H1 (cell line): ENCODE measurements around the gene METTL22. TPM values are rescaled to one million over a fixed set of nuclear protein-coding genes. Genes with fewer than 3 reads are reported as not detected.
A peak's percentile ranks its signal among the peaks of the same experiment; 100 is the strongest.

Experiments
- CTCF ChIA-PET: fragments of 300-600 bp; sonication (Branson Sonifier 250); formaldehyde crosslinking; loops from one replicate; lab custom pipeline; 2021; ENCODE audit not compliant: partially characterized antibody; lab: Charles Lee
- POLR2A ChIA-PET: fragments of 300-600 bp; sonication (Branson Sonifier 250); formaldehyde crosslinking; loops from one replicate; lab custom pipeline; 2021; ENCODE audit warnings: inconsistent platforms; ENCODE audit not compliant: partially characterized antibody; lab: Charles Lee
- DNase-seq, 2 experiments: peaks; one replicate each; pipeline versions ENCODE4 v3.0.0 to v3.0.0-alpha.2; 2010 to 2022; ENCODE audit warnings: low spot score in 2 of 2, low read depth in 1 of 2, mixed read lengths in 1 of 2
- FAIRE-seq: peaks from 2 replicates; lab custom pipeline; 2011; peaks lifted over from hg19 to GRCh38; lab: Jason Lieb, UNC
- H2AFZ ChIP-seq: 2 replicates; pipeline ENCODE4 v1.8.1; 2012; ENCODE audit warnings: low read length, inconsistent platforms
- H2AK5ac ChIP-seq: 2 replicates; pipeline ENCODE4 v1.6.1; 2013; ENCODE audit warnings: low read depth, low read length
- H2BK120ac ChIP-seq: replicated peaks from 2 replicates; pipeline ENCODE3; 2013; ENCODE audit warnings: low read depth, low read length, inconsistent platforms
- H2BK12ac ChIP-seq: 2 replicates; pipeline ENCODE4 v1.6.1; 2013; ENCODE audit warnings: low read depth, low read length
- H2BK15ac ChIP-seq: 2 replicates; pipeline ENCODE4 v1.6.1; 2013; ENCODE audit warnings: low read length
- H2BK20ac ChIP-seq: 2 replicates; pipeline ENCODE4 v1.6.1; 2013; ENCODE audit warnings: low read length
- H2BK5ac ChIP-seq: 2 replicates; pipeline ENCODE4 v1.6.1; 2013; ENCODE audit warnings: low read depth, low read length
- H3K14ac ChIP-seq: 2 replicates; pipeline ENCODE4 v1.6.1; 2013; ENCODE audit warnings: inconsistent platforms; ENCODE audit not compliant: insufficient read length
- H3K18ac ChIP-seq: 2 replicates; pipeline ENCODE4 v1.6.1; 2013; ENCODE audit warnings: low read length; ENCODE audit errors: extremely low read depth
- H3K23ac ChIP-seq: 2 replicates; pipeline ENCODE4 v1.6.1; 2013; ENCODE audit warnings: inconsistent platforms; ENCODE audit not compliant: insufficient read length
- H3K23me2 ChIP-seq: 2 replicates; pipeline ENCODE4 v1.6.1; 2013; ENCODE audit warnings: low read depth, low read length
- H3K27ac ChIP-seq: 2 replicates; pipeline ENCODE4 v1.6.1; 2011; ENCODE audit warnings: low read depth, low read length, inconsistent platforms
- H3K27me3 ChIP-seq, 4 experiments: replicated peaks in 1 of 4; 1 replicate in 1 of 4; 2 replicates in 3 of 4; pipeline versions ENCODE4 v1.6.1 to v1.8.1; 2011 to 2013; ENCODE audit warnings: low read length in 3 of 4, mild to moderate bottlenecking in 3 of 4, inconsistent platforms in 2 of 4, mixed read lengths in 2 of 4, moderate library complexity in 1 of 4; ENCODE audit not compliant: control insufficient read depth in 3 of 4, insufficient read depth in 3 of 4; ENCODE audit errors: extremely low read depth in 1 of 4
- H3K36me3 ChIP-seq, 4 experiments: 2 replicates each; pipeline versions ENCODE4 v1.6.1 to v1.8.1; 2011 to 2013; ENCODE audit warnings: mild to moderate bottlenecking in 4 of 4, low read length in 3 of 4, moderate library complexity in 2 of 4, control low read depth in 1 of 4, inconsistent platforms in 1 of 4; ENCODE audit not compliant: insufficient read depth in 4 of 4, control insufficient read depth in 2 of 4
- H3K4ac ChIP-seq: replicated peaks from 2 replicates; pipeline ENCODE3; 2013; ENCODE audit warnings: low read length, low read depth, mixed read lengths, inconsistent platforms; ENCODE audit not compliant: insufficient read length
- H3K4me1 ChIP-seq, 4 experiments: replicated peaks in 1 of 4; 1 replicate in 1 of 4; 2 replicates in 3 of 4; pipeline versions ENCODE4 v1.6.1 to v1.8.1; 2011 to 2013; ENCODE audit warnings: low read length in 3 of 4, inconsistent platforms in 2 of 4, mixed read lengths in 1 of 4; ENCODE audit not compliant: insufficient read depth in 4 of 4, control insufficient read depth in 3 of 4
- H3K4me2 ChIP-seq, 2 experiments: 2 replicates each; pipeline versions ENCODE4 v1.6.1 to v1.8.1; 2011 to 2013; ENCODE audit warnings: low read depth in 2 of 2, low read length in 2 of 2, control low read depth in 1 of 2, inconsistent platforms in 1 of 2, mild to moderate bottlenecking in 1 of 2; ENCODE audit not compliant: insufficient read depth in 1 of 2
- H3K4me3 ChIP-seq, 4 experiments: fragments of 200-600, 300-600 bp in 1 of 4; sonication (generic), shearing (Covaris generic), sonication (Bioruptor Twin) in 1 of 4; 2 replicates each; pipeline versions ENCODE4 v1.5.1 to v1.8.1; 2011 to 2016; ENCODE audit warnings: low read length in 4 of 4, low read depth in 3 of 4, control low read depth in 2 of 4, inconsistent platforms in 2 of 4, mild to moderate bottlenecking in 2 of 4, mixed read lengths in 1 of 4, moderate library complexity in 1 of 4; ENCODE audit not compliant: insufficient read depth in 2 of 4; ENCODE audit errors: extremely low read depth in 1 of 4
- H3K56ac ChIP-seq: replicated peaks from 2 replicates; pipeline ENCODE3; 2013; ENCODE audit warnings: low read depth, mild to moderate bottlenecking, mixed read lengths, low read length, inconsistent platforms; ENCODE audit not compliant: insufficient read length
- H3K79me1 ChIP-seq: 2 replicates; pipeline ENCODE4 v1.6.1; 2013; ENCODE audit warnings: low read depth, low read length, control low read depth
- H3K79me2 ChIP-seq, 2 experiments: 2 replicates each; pipeline versions ENCODE4 v1.6.1 to v1.8.1; 2012 to 2013; ENCODE audit warnings: low read length in 2 of 2, mild to moderate bottlenecking in 2 of 2, inconsistent platforms in 1 of 2; ENCODE audit not compliant: insufficient read depth in 2 of 2, control insufficient read depth in 1 of 2
- H3K9ac ChIP-seq, 4 experiments: replicated peaks in 1 of 4; 1 replicate in 1 of 4; 2 replicates in 3 of 4; pipeline versions ENCODE4 v1.6.1 to v1.8.1; 2011 to 2013; ENCODE audit warnings: low read depth in 3 of 4, low read length in 3 of 4, control low read depth in 2 of 4, mild to moderate bottlenecking in 2 of 4, moderate library complexity in 2 of 4, inconsistent platforms in 1 of 4; ENCODE audit errors: extremely low read depth in 1 of 4
- H3K9me3 ChIP-seq, 2 experiments: 2 replicates each; pipeline versions ENCODE4 v1.6.1 to v1.8.1; 2012 to 2013; ENCODE audit warnings: mild to moderate bottlenecking in 2 of 2, moderate library complexity in 2 of 2, control low read depth in 1 of 2, inconsistent platforms in 1 of 2, low read depth in 1 of 2, low read length in 1 of 2, mixed read lengths in 1 of 2; ENCODE audit not compliant: insufficient read depth in 2 of 2
- H4K20me1 ChIP-seq, 2 experiments: replicated peaks in 1 of 2; 2 replicates each; pipeline versions ENCODE3 to v1.8.1; 2011 to 2013; ENCODE audit warnings: inconsistent platforms in 2 of 2, low read length in 2 of 2, mild to moderate bottlenecking in 1 of 2; ENCODE audit not compliant: insufficient read depth in 2 of 2, control insufficient read depth in 1 of 2
- H4K5ac ChIP-seq: 2 replicates; pipeline ENCODE4 v1.6.1; 2013; ENCODE audit warnings: low read length, low read depth, mixed read lengths, inconsistent platforms; ENCODE audit not compliant: insufficient read length
- H4K8ac ChIP-seq: 2 replicates; pipeline ENCODE4 v1.8.0; 2013; ENCODE audit warnings: mild to moderate bottlenecking, moderate library complexity, low read length, inconsistent platforms; ENCODE audit not compliant: insufficient read depth; ENCODE audit errors: extremely low read depth
- H4K91ac ChIP-seq: replicated peaks from 2 replicates; pipeline ENCODE3; 2013; ENCODE audit warnings: low read length, mixed read lengths, inconsistent platforms; ENCODE audit not compliant: insufficient read length
- CBX5 ChIP-seq: fragments of 300-800, 300-1000 bp; sonication (generic); IDR thresholded peaks from 2 replicates; pipeline ENCODE4 v1.7.1; 2016; ENCODE audit warnings: antibody characterized with exemption, low read length, low read depth
- GABPA ChIP-seq: IDR thresholded peaks from 2 replicates; pipeline ENCODE4 v1.6.1; 2011; ENCODE audit warnings: mild to moderate bottlenecking, low read length, moderate library complexity, borderline replicate concordance; ENCODE audit not compliant: insufficient read depth
- KDM4A ChIP-seq: IDR thresholded peaks from one replicate; pipeline ENCODE4 v1.7.1; 2012; ENCODE audit warnings: low read depth, mild to moderate bottlenecking, moderate library complexity, low read length, inconsistent platforms; ENCODE audit not compliant: severe bottlenecking
- PHF8 ChIP-seq: fragments of 200-600 bp; sonication (generic); conservative IDR thresholded peaks from 2 replicates; pipeline ENCODE4 v1.7.1; 2012; ENCODE audit warnings: low read depth, mild to moderate bottlenecking, inconsistent platforms, low read length, moderate library complexity
- WGBS, 2 experiments: shearing (Covaris generic) in 1 of 2; methylation state at CpG; one replicate each; pipeline versions ENCODE4 v1.1.6 to v1.1.7; 2013 to 2015; ENCODE audit warnings: low lambda C conversion rate in 2 of 2, mixed read lengths in 2 of 2, inconsistent platforms in 1 of 2, low coverage in 1 of 2, missing lambda C conversion rate in 1 of 2; ENCODE audit not compliant: insufficient replicate concordance in 2 of 2, insufficient coverage in 1 of 2, insufficient read length in 1 of 2; ENCODE audit errors: extremely low coverage in 1 of 2, missing lambda C conversion rate in 1 of 2; 5-methylcytosine and 5-hydroxymethylcytosine counted together
- polyA plus RNA-seq, 7 experiments: library from polyadenylated mRNA; depleted of rRNA in 3 of 7; stranded (reverse) in 5 of 7; unstranded in 2 of 7; fragments of >200 nt in 5 of 7; fragments of 200-250 nt in 2 of 7; gene quantifications; 1 replicate in 5 of 7; 2 replicates in 1 of 7; 4 replicates in 1 of 7; pipeline versions ENCODE4 v1.2.1 to v1.2.3, GENCODE V29; 2011 to 2013; ENCODE audit warnings: missing spikeins in 2 of 7, mixed read lengths in 2 of 7
- total RNA-seq: library from RNA; stranded (reverse); fragmentation: NEBNext Ultra II Directional; extraction: Animal tissue kit (Norgen Biotek cat#: 25700); gene quantifications from 2 replicates; pipeline ENCODE4 v1.2.1, GENCODE V29; 2021

METTL22 gene
- total and polyA plus RNA-seq, 2 of the 8 experiments (the other 6 are each of a cell fraction or from before 2014, with no cell fraction given): 56.7 to 85.2 TPM

DNA sequence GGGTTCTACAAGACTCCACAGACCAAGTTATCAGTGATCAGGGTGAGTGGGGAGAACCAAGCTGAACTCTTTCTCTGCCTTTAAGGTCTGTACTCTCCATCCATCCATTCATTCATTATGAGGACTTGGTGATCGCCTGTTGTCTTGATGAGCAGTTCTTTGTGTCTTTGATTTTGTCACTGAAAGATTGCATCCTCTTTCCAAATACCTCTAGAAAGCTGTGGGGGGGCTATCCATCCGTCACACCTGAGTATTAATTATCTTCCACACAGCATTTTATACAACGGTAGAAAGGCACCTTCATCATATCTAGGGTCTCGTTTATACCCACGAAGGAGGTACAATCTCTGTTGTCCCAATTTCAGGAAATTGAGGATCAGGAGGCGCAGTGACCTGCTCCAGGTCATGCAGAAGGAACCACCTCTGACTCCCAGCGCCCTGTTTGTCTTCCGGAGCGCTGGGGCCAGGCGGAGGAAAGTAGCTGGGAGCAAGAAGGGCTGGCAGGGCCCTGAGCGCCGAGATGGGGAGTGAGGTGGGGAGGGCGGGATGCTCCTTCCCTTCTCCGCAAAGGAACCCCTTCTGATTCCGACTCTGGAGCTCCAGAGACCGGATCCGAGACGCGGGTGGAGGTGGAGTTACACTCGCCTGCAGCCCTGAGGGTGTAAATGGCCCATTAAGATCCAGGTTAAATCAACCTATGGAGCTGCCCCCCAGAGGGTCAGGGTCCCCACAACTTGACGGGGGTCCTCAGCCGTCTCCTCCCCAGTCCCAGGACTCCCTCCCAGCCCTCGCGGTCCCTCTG lies 52.3 kb downstream of the METTL22 start:
- Histone ChIP-seq H3K18ac (no peak overlapping the region), H3K27ac (no peak overlapping the region), H2BK12ac (no peak overlapping the region), H3K79me2 (no peaks in the 10 kb centered on the region), H4K91ac (no peak overlapping the region), H2BK20ac (no peak overlapping the region), H2BK120ac (no peak overlapping the region), H3K36me3 (no peaks in the 10 kb centered on the region), H4K20me1 (peaks cover 0 to 6% of the 10 kb centered on the region in 2 experiments), H3K4me1 (peaks cover 0 to 7% (median 2%) of the 10 kb centered on the region in 4 experiments; a peak in 5 of 7 replicates), H4K8ac (peak overlapping the region; percentile 89; the same call in 1 of the 2 replicates), H2BK15ac (no peak overlapping the region; the same call in 1 of the 2 replicates), H3K14ac (no peak overlapping the region), H2AK5ac (no peak overlapping the region), H3K79me1 (no peaks in the 10 kb centered on the region), H3K23ac (no peak overlapping the region), H3K4ac (peak overlapping the region; percentile 50)
- ChIA-PET CTCF (interaction anchor here (1.1 to 27.6 kb wide), 3 partner anchors 10 to 113 kb away, joined by 4 to 404 read pairs (median 4); partner anchors contain the start of genes PMM2 and TMEM186), POLR2A (interaction anchor here (0.6 to 1.4 kb wide), 3 partner anchors 8 to 136 kb away, joined by 3 to 4 read pairs (median 4); no protein-coding TSS in a partner anchor)
- FAIRE-seq: no peak
- WGBS, 2 experiments: 23% methylated on average over 15 of the region's 24 CpGs; no CpG with 5 or more reads in 1 of the 2 experiments
- TF ChIP-seq PHF8 (peak; percentile 32; the same call in 1 of the 2 replicates), GABPA (no peak), KDM4A (peak; percentile 83), CBX5 (no peak)
- TF ChIP-seq, all 59 proteins: peak for 2
- Histone ChIP-seq H3K56ac (no peak overlapping the region), H3K9me3 (no peaks in the 10 kb centered on the region), H2BK5ac (no peak overlapping the region; the same call in 1 of the 2 replicates), H2AFZ (peak overlapping the region; percentile 97), H3K4me3 (peak overlapping the region; percentile 49 to 86 (median 66)), H3K9ac (0 out of 7 replicates have a peak overlapping the region, but pooled peaks of 2 of the 4 experiments have one; percentile 3 to 29), H3K27me3 (peaks cover 0 to 14% (median 9%) of the 10 kb centered on the region in 4 experiments; a peak in 6 of 7 replicates), H3K23me2 (peaks cover 8% of the 10 kb centered on the region; the same call in 1 of the 2 replicates), H4K5ac (peak overlapping the region; percentile 76), H3K4me2 (peak overlapping the region; percentile 84 to 86)
- no peak for DNase-seq
